Hepatocyte (in vitro differentiated cells): ENCODE measurements around the gene ATAD3B. TPM values are rescaled to one million over a fixed set of nuclear protein-coding genes. Genes with fewer than 3 reads are reported as not detected.
A peak's percentile ranks its signal among the peaks of the same experiment; 100 is the strongest.

Experiments
- DNase-seq: peaks from one replicate; pipeline ENCODE4 v3.0.0-alpha.2; 2016; ENCODE audit warnings: low spot score
- H2AFZ ChIP-seq: fragments of 200-600 bp; sonication (generic); 2 replicates; pipeline ENCODE4 v1.6.0; 2016; ENCODE audit warnings: antibody characterized with exemption, mild to moderate bottlenecking
- H3K27ac ChIP-seq: fragments of 200-600 bp; sonication (generic); 2 replicates; pipeline ENCODE4 v1.5.1; 2016; ENCODE audit warnings: mild to moderate bottlenecking
- H3K27me3 ChIP-seq: fragments of 200-600 bp; sonication (generic); 2 replicates; pipeline ENCODE4 v1.6.1; 2016
- H3K36me3 ChIP-seq: fragments of 200-600 bp; sonication (generic); replicated peaks from 2 replicates; pipeline ENCODE4 v1.5.1; 2016; ENCODE audit warnings: low read depth; ENCODE audit not compliant: insufficient read depth
- H3K4me1 ChIP-seq: fragments of 200-600 bp; sonication (generic); 2 replicates; pipeline ENCODE4 v1.5.1; 2016; ENCODE audit warnings: mild to moderate bottlenecking, moderate library complexity; ENCODE audit not compliant: insufficient read depth
- H3K4me2 ChIP-seq: fragments of 200-600 bp; sonication (generic); 2 replicates; pipeline ENCODE4 v1.6.0; 2016
- H3K4me3 ChIP-seq: fragments of 200-600 bp; sonication (generic); 2 replicates; pipeline ENCODE4 v1.5.1; 2016; ENCODE audit warnings: mild to moderate bottlenecking
- H3K79me2 ChIP-seq: fragments of 200-600 bp; sonication (generic); 2 replicates; pipeline ENCODE4 v1.6.0; 2017; ENCODE audit warnings: mild to moderate bottlenecking
- H3K9me2 ChIP-seq: fragments of 200-600 bp; sonication (generic); replicated peaks from 2 replicates; pipeline ENCODE4 v1.6.0; 2017; ENCODE audit warnings: mild to moderate bottlenecking; ENCODE audit not compliant: insufficient read depth
- H3K9me3 ChIP-seq: fragments of 200-600 bp; sonication (generic); 2 replicates; pipeline ENCODE4 v1.5.1; 2016; ENCODE audit warnings: low read depth, mild to moderate bottlenecking
- H4K20me1 ChIP-seq: fragments of 200-600 bp; sonication (generic); 2 replicates; pipeline ENCODE4 v1.6.0; 2016; ENCODE audit warnings: mild to moderate bottlenecking; ENCODE audit not compliant: insufficient read depth, poor library complexity, severe bottlenecking
- EZH2 ChIP-seq: fragments of 200-600 bp; sonication (generic); IDR thresholded peaks from 2 replicates; pipeline ENCODE4 v1.6.1; 2016; ENCODE audit warnings: antibody characterized with exemption, mild to moderate bottlenecking, borderline replicate concordance
- EZH2phosphoT487 ChIP-seq: fragments of 200-600 bp; sonication (generic); IDR thresholded peaks from one replicate; pipeline ENCODE4 v1.6.1; 2018; ENCODE audit warnings: antibody characterized with exemption, mild to moderate bottlenecking, low read depth, moderate library complexity; ENCODE audit not compliant: unreplicated experiment, severe bottlenecking
- WGBS: methylation state at CpG from one replicate; pipeline ENCODE4 v1.1.6; 2016; ENCODE audit warnings: low lambda C conversion rate; ENCODE audit errors: missing lambda C conversion rate; 5-methylcytosine and 5-hydroxymethylcytosine counted together
- polyA plus RNA-seq: library from polyadenylated mRNA; unstranded; fragments of >200 nt; fragmentation: Nextera tagmentation; extraction: Ambion mirVana; gene quantifications from 2 replicates; pipeline ENCODE4 v1.2.1, GENCODE V29; 2016
- total RNA-seq: library from RNA; depleted of rRNA; stranded (reverse); fragments of >200 nt; gene quantifications from 2 replicates; pipeline ENCODE4 v1.2.3, GENCODE V29; 2014
- TF ChIP-seq, protein P1 (sequence below): fragments of 200-600 bp; sonication (generic); IDR thresholded peaks from 2 replicates; pipeline ENCODE4 v1.5.1; 2016; ENCODE audit warnings: antibody characterized with exemption, mild to moderate bottlenecking; ENCODE audit not compliant: poor library complexity

The ATAD3B gene
- total and polyA plus RNA-seq, 2 experiments from 2014 or later: 13.4 to 33.2 TPM

GRCh38 chr1:1432951-1433803 is 38.4 kb upstream of the ATAD3B start:
- H3K27me3 ChIP-seq: no peaks in the 10 kb centered on the region
- peak overlapping the region; percentile 96 for H3K27ac ChIP-seq
- TF ChIP-seq, protein P1, sequence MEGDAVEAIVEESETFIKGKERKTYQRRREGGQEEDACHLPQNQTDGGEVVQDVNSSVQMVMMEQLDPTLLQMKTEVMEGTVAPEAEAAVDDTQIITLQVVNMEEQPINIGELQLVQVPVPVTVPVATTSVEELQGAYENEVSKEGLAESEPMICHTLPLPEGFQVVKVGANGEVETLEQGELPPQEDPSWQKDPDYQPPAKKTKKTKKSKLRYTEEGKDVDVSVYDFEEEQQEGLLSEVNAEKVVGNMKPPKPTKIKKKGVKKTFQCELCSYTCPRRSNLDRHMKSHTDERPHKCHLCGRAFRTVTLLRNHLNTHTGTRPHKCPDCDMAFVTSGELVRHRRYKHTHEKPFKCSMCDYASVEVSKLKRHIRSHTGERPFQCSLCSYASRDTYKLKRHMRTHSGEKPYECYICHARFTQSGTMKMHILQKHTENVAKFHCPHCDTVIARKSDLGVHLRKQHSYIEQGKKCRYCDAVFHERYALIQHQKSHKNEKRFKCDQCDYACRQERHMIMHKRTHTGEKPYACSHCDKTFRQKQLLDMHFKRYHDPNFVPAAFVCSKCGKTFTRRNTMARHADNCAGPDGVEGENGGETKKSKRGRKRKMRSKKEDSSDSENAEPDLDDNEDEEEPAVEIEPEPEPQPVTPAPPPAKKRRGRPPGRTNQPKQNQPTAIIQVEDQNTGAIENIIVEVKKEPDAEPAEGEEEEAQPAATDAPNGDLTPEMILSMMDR: no peak
- TF ChIP-seq EZH2phosphoT487 (no peak), EZH2 (no peak)
- no peaks in the 10 kb centered on the region for H3K9me3 ChIP-seq
- H3K79me2 ChIP-seq: peaks cover 18% of the 10 kb centered on the region
- H3K4me3 ChIP-seq: no peak overlapping the region
- DNase-seq: peak; percentile 92
- H3K36me3 ChIP-seq: no peaks in the 10 kb centered on the region
- no peak overlapping the region for H2AFZ ChIP-seq
- no peaks in the 10 kb centered on the region for H3K9me2 ChIP-seq
- H3K4me1 ChIP-seq: peaks cover 75% of the 10 kb centered on the region
- H4K20me1 ChIP-seq: no peaks in the 10 kb centered on the region
- H3K4me2 ChIP-seq: peak overlapping the region; percentile 96
- 51% methylated on average over 32 of the region's 34 CpGs for WGBS

- H3K36me3 ChIP-seq: no peaks in the 10 kb centered on the region
- TF ChIP-seq EZH2 (no peak), EZH2phosphoT487 (no peak)
- TF ChIP-seq, protein P1: no peak
- no peak overlapping the region for H2AFZ ChIP-seq
- peaks cover 18% of the 10 kb centered on the region for H3K79me2 ChIP-seq
- H3K27ac ChIP-seq: peak overlapping the region; percentile 96
- H4K20me1 ChIP-seq: no peaks in the 10 kb centered on the region
- peaks cover 75% of the 10 kb centered on the region for H3K4me1 ChIP-seq
- no peaks in the 10 kb centered on the region for H3K27me3 ChIP-seq
- 55% methylated on average over 7 of the region's 12 CpGs for WGBS
- no peak overlapping the region for H3K4me3 ChIP-seq
- H3K9me3 ChIP-seq: no peaks in the 10 kb centered on the region
- no peaks in the 10 kb centered on the region for H3K9me2 ChIP-seq
- peak; percentile 82 for DNase-seq
- H3K4me2 ChIP-seq: peak overlapping the region; percentile 96
These were observed 37.8 kb upstream of the ATAD3B start for GRCh38 chr1:1433804-1434130.

DNA sequence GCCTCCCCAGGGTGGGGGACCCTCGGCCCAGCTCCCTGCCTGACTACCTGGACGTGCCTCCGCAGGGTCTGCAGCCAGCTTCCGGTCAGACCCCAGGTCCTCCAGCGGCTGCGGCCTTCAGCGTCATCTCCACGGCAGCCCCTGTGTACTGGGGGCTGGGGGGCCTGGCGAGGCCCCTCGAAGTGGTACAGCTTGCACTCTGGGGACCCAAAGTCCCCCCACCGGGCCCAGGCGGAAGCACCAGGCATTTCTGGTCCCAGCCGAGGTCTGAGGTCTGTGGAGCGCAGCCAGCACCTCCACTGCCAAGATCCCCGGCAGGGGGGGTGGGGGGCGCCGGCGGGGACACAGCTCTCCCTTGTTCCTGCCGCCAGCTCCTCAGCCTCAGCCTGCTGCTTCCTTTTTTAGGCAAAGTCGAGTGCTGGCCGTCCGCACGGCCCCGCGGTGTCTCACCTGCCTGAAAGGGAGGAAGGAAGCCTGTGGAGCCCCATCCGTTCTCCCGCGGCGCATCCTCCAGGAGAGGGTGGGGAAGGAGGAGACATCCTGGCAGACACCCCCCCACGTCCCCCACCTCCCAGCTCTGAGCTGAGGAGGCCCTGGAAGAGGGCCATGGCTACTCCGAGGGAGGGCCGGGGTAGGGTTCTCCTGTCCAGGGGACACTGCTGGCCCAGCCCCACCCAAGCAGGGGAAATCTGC is 37.3 kb upstream of the ATAD3B start:
- 54% methylated on average over 23 of the region's 32 CpGs for WGBS
- DNase-seq: no peak
- Histone ChIP-seq H3K79me2 (peaks cover 18% of the 10 kb centered on the region), H4K20me1 (no peaks in the 10 kb centered on the region), H3K4me3 (no peak overlapping the region), H3K27ac (peak overlapping the region; percentile 96), H3K9me2 (no peaks in the 10 kb centered on the region), H3K27me3 (no peaks in the 10 kb centered on the region), H2AFZ (no peak overlapping the region), H3K36me3 (no peaks in the 10 kb centered on the region), H3K9me3 (no peaks in the 10 kb centered on the region), H3K4me1 (peaks cover 75% of the 10 kb centered on the region), H3K4me2 (peak overlapping the region; percentile 96)
- TF ChIP-seq EZH2phosphoT487 (no peak), EZH2 (no peak)
- TF ChIP-seq, protein P1: no peak
